ENCODE measurements around the gene GAGE13. TPM values are rescaled to one million over a fixed set of nuclear protein-coding genes. Genes with fewer than 3 reads are reported as not detected.
"Not testable (repeated sequence)": the region's sequence is repeated elsewhere in the genome, so short reads cannot be mapped to it uniquely, and the experiment has no call there.

GAGE13 gene
- not detected for total RNA-seq

DNA sequence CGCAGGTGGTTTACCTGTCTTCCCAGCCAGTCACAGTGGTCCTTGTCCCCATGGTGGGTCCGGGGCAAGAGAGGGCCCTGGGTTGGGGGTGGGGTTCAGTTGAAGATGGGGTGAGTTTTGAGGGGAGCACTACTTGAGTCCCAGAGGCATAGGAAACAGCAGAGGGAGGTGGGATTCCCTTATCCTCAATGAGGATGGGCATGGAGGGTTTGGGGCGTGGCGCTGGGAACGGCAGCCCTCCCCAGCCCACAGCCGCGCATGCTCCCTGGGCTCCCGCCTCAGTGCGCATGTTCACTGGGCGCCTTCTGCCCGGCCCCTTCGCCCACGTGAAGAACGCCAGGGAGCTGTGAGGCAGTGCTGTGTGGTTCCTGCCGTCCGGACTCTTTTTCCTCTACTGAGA is at the start of gene GAGE13:
Gene GAGE13 (plus strand): TSS at position 301 of the 400 bp plus-strand sequence. CDS start 1,156 bp downstream, outside the sequence.
- H3K36me3 ChIP-seq; H3K4me1 ChIP-seq; H3K27ac ChIP-seq; H3K27me3 ChIP-seq; H3K4me3 ChIP-seq; DNase-seq (ENCODE audit: low spot score); H3K9me3 ChIP-seq: not testable (repeated sequence)

- TF ChIP-seq CTCF (IDR thresholded peaks at IDR 0.05): peak in 1 of 2 donors; percentile 49
- no peak overlapping the region for H3K4me3 ChIP-seq
- H3K27me3 ChIP-seq: no peaks in the 10 kb centered on the region
- H3K9me3 ChIP-seq: no peaks in the 10 kb centered on the region
- no peaks in the 10 kb centered on the region for H3K36me3 ChIP-seq
- no peak for DNase-seq (ENCODE audit: low spot score)
- H3K27ac ChIP-seq: no peak overlapping the region
- H3K4me1 ChIP-seq: no peaks in the 10 kb centered on the region
Measured at GRCh38 chrX:49282647-49283011, 48.8 kb upstream of the GAGE13 start.

DNA sequence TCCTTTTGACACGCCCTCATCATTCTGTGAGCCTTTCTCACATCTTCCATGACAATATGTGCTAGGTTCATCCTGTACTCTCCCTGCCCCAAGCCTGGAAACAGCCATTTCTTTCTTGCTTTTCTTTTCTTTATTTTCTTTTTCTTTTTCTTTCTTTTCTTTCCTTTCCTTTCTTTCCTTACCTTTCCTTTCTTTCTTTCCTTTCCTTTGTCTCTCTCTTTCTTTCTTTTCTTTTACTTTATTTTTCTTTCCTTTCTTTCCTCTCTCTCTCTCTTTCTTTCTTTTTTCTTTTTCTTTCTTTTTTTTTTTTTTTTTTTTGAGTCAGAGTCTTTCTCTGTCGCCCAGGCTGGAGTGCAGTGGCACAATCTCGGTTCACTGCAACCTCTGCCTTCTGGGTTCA is 47.2 kb upstream of the GAGE13 start:
- Histone ChIP-seq H3K4me3 (no peak overlapping the region), H3K36me3 (no peaks in the 10 kb centered on the region), H3K9me3 (no peaks in the 10 kb centered on the region), H3K27me3 (no peaks in the 10 kb centered on the region), H3K27ac (no peak overlapping the region), H3K4me1 (no peaks in the 10 kb centered on the region)
- TF ChIP-seq CTCF (IDR thresholded peaks at IDR 0.05): no peak
- DNase-seq (ENCODE audit: low spot score): no peak

GRCh38 chrX:49286136-49286535 is 45.2 kb upstream of the GAGE13 start:
- Histone ChIP-seq H3K4me3 (no peak overlapping the region), H3K36me3 (no peaks in the 10 kb centered on the region), H3K27me3 (no peaks in the 10 kb centered on the region), H3K9me3 (no peaks in the 10 kb centered on the region), H3K4me1 (no peaks in the 10 kb centered on the region), H3K27ac (no peak overlapping the region)
- DNase-seq (ENCODE audit: low spot score): no peak
- no peak for TF ChIP-seq CTCF (IDR thresholded peaks at IDR 0.05)

DNA sequence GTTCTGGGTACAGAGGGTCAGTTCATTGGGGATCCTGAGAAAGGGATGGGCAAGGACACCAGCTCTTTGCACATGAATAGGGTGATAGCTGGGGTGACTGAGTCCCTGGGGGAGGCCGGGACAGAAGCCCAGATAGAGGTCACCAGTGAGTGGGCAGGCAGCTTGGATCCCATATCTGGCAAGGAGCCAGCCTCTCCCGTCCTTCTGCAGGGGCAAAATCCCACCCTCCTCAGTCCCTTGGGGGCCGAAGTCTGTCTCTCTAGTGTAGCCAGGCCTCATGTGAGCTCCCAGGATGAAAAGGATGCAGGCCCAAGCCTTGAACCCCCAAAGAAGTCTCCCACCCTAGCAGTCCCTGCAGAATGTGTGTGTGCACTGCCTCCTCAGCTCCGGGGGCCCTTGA is 44.8 kb upstream of the GAGE13 start:
- Histone ChIP-seq H3K9me3 (no peaks in the 10 kb centered on the region), H3K4me1 (no peaks in the 10 kb centered on the region), H3K27me3 (no peaks in the 10 kb centered on the region), H3K4me3 (no peak overlapping the region), H3K36me3 (no peaks in the 10 kb centered on the region), H3K27ac (no peak overlapping the region)
- DNase-seq (ENCODE audit: low spot score): no peak
- no peak for TF ChIP-seq CTCF (IDR thresholded peaks at IDR 0.05)

- Histone ChIP-seq H3K9me3 (no peaks in the 10 kb centered on the region), H3K27me3 (no peaks in the 10 kb centered on the region), H3K4me3 (no peak overlapping the region), H3K27ac (no peak overlapping the region), H3K4me1 (peaks cover 0 to 7% of the 10 kb centered on the region in 2 donors), H3K36me3 (no peaks in the 10 kb centered on the region)
- DNase-seq (ENCODE audit: low spot score): no peak
- no peak for TF ChIP-seq CTCF (IDR thresholded peaks at IDR 0.05)
Measured at GRCh38 chrX:49287665-49288064, 43.7 kb upstream of the GAGE13 start.

All from right atrium auricular region (tissue), 2 donors.